Esophagus muscularis mucosa (tissue), 4 donors: Measurements from ENCODE around the gene HTT. TPM values are rescaled to one million over a fixed set of nuclear protein-coding genes. Genes with fewer than 3 reads are reported as not detected.

Experiments used
- DNase-seq: peaks from one replicate; pipeline ENCODE4 v3.0.0-alpha.2; 2017; ENCODE audit errors: extremely low spot score
- H3K27ac ChIP-seq, 4 donors: fragments of 200-600 bp; sonication (generic); replicated peaks in 1 of 4; 1 replicate in 3 of 4; 2 replicates in 1 of 4; pipeline ENCODE4 v1.5.1; 2016 to 2019; ENCODE audit warnings: mild to moderate bottlenecking in 1 of 4
- H3K27me3 ChIP-seq, 4 donors: fragments of 200-600 bp; sonication (generic); one replicate each; pipeline versions ENCODE4 v1.5.1 to v1.6.0; 2016 to 2019
- H3K36me3 ChIP-seq, 4 donors: fragments of 200-600 bp; sonication (generic); one replicate each; pipeline ENCODE4 v1.5.1; 2016 to 2019
- H3K4me1 ChIP-seq, 4 donors: fragments of 200-600 bp; sonication (generic); one replicate each; pipeline ENCODE4 v1.5.1; 2016 to 2019
- H3K4me3 ChIP-seq, 4 donors: fragments of 200-600 bp; sonication (generic); 1 replicate in 2 of 4; 2 replicates in 2 of 4; pipeline ENCODE4 v1.5.1; 2016 to 2019; ENCODE audit warnings: mild to moderate bottlenecking in 4 of 4, moderate library complexity in 1 of 4
- H3K9me3 ChIP-seq, 4 donors: fragments of 200-600 bp; sonication (generic); 1 replicate in 3 of 4; 2 replicates in 1 of 4; pipeline ENCODE4 v1.5.1; 2016 to 2019
- EP300 ChIP-seq: sonication (generic); formaldehyde crosslinking; IDR thresholded peaks from one replicate; pipeline ENCODE4 v1.6.1; 2017; ENCODE audit warnings: antibody characterized with exemption
- POLR2A ChIP-seq: fragments of 450-650 bp; IDR thresholded peaks from one replicate; pipeline ENCODE4 v1.6.1; 2017; ENCODE audit warnings: antibody characterized with exemption, moderate library complexity, mild to moderate bottlenecking, low read depth
- POLR2AphosphoS5 ChIP-seq, 2 donors: sonication (generic); formaldehyde crosslinking; IDR thresholded peaks; one replicate each; pipeline ENCODE4 v1.6.1; 2017; ENCODE audit warnings: antibody characterized with exemption in 2 of 2
- WGBS: methylation state at CpG from one replicate; pipeline ENCODE4 v1.1.5; 2018; 5-methylcytosine and 5-hydroxymethylcytosine counted together
- intact Hi-C: fragments of 100-400 bp; cut with DNase I; formaldehyde crosslinking; loops from one replicate; pipeline ENCODE4 v1.15.1; 2023
- total RNA-seq, 4 donors: library from RNA; depleted of rRNA; stranded (reverse); fragments of >200 nt; gene quantifications; one replicate each; pipeline versions ENCODE4 v1.1.0 to v1.2.1, GENCODE V29; 2016
- TF ChIP-seq, protein P1 (sequence below), 3 experiments: fragments of 200-600 bp in 2 of 3; fragments of 450-650 bp in 1 of 3; sonication (generic) in 2 of 3; IDR thresholded peaks; one replicate each; pipeline ENCODE4 v1.5.1; 2017 to 2019; ENCODE audit warnings: antibody characterized with exemption in 3 of 3, mild to moderate bottlenecking in 2 of 3, moderate library complexity in 1 of 3

HTT gene
- total RNA-seq, 4 donors from 2014 or later = 30.2 to 65.7 (median 49.3) TPM

DNA sequence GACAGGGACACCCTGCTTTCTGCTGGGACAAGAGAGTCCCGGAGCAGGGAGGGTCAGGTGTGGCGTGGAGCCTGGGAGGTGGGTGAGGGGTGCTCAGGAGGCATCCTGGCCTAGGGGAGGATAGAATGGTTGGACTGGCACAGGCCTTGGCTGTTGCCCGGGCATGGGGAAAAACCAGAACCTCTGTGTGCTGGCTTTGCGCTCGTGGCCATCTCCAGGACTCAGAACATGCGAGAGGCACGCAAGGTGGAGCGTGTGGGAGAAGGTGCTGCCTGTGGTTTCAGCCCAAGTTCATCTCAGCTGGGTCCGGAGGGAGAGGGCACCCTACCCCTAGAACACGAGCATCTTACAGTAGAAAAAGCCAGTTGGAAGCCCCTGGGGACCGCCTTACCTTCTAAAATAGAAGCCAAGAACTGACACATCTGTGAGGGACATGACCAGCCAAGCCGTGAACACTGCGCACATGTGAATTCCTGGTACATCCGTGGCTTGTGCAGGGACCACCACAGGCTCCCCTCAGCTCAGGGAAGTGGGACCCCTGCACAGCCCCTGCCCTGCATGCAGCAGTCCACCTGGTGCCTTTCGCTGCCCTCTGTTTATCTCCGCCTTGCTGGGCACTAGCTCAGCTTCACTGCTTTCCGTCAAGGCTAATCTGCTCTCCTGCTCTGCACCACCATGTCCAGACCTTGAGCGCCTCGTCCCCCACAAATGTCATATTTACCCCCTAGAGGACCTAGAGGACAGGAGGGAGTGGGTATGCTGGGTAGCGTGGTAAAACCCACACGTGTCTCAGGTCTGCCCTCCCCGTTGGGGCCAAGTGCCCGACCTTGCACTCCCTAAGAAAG, 187.9 kb downstream of the HTT start:
- H3K9me3 ChIP-seq = no peaks in the 10 kb centered on the region
- no peak overlapping the region for H3K4me3 ChIP-seq
- no peaks in the 10 kb centered on the region for H3K4me1 ChIP-seq
- no peaks in the 10 kb centered on the region for H3K27me3 ChIP-seq
- TF ChIP-seq EP300 = no peak
- no peak for TF ChIP-seq POLR2A
- TF ChIP-seq, protein P1, sequence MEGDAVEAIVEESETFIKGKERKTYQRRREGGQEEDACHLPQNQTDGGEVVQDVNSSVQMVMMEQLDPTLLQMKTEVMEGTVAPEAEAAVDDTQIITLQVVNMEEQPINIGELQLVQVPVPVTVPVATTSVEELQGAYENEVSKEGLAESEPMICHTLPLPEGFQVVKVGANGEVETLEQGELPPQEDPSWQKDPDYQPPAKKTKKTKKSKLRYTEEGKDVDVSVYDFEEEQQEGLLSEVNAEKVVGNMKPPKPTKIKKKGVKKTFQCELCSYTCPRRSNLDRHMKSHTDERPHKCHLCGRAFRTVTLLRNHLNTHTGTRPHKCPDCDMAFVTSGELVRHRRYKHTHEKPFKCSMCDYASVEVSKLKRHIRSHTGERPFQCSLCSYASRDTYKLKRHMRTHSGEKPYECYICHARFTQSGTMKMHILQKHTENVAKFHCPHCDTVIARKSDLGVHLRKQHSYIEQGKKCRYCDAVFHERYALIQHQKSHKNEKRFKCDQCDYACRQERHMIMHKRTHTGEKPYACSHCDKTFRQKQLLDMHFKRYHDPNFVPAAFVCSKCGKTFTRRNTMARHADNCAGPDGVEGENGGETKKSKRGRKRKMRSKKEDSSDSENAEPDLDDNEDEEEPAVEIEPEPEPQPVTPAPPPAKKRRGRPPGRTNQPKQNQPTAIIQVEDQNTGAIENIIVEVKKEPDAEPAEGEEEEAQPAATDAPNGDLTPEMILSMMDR (IDR thresholded peaks at IDR 0.05) = no peak
- TF ChIP-seq POLR2AphosphoS5 (IDR thresholded peaks at IDR 0.05) = no peak
- H3K27ac ChIP-seq = no peak overlapping the region
- no peak for DNase-seq
- intact Hi-C loops = no loop called here
- 93% methylated on average over 22 of the region's 23 CpGs for WGBS
- H3K36me3 ChIP-seq = no peaks in the 10 kb centered on the region

DNA sequence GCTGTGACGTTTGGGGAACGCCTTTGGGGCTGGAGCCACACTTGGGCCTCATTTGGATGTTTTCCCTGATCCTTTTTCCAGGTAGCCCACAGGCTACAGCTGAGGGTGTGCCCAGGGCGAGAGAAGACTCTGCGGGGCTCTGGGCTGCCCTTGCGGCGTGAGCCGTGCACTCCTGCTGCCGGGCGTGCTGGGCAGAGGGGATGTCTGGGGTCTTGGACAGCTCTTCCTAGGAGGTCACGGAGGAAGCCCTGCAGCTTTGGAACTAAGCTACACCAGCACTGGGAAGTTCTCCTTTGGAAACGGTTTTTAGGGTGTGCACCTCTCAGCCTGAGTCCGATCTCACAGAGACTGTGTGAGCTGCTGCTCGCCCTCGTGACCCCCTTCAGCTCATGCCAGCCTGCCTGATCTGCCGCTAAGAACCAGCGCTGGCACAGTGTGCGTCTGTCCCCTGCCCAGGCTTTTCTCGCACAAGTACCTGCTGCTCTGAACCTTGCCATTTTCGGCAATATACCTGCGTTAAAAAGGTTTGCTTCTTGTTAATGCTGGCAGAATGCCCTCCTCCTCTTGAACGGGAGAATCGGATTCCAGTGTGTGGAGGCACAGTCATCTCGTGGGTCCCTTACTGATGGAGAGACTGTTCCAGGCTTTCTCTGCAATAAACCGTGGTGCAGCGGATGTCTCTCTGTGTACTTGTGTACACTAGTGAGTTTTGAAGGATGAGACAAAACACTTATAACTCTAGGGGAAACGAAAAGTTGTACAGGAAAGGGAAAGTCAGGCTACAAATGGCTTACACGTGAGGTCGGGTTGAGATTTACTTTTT, 188.8 kb downstream of the HTT start:
- no peak overlapping the region for H3K4me3 ChIP-seq
- no peak for DNase-seq
- intact Hi-C loops = no loop called here
- WGBS = 87% methylated on average over 27 of the region's 28 CpGs
- H3K36me3 ChIP-seq = no peaks in the 10 kb centered on the region
- no peak overlapping the region for H3K27ac ChIP-seq
- TF ChIP-seq, protein P1 (IDR thresholded peaks at IDR 0.05) = no peak
- TF ChIP-seq POLR2A = no peak
- no peaks in the 10 kb centered on the region for H3K9me3 ChIP-seq
- no peaks in the 10 kb centered on the region for H3K27me3 ChIP-seq
- H3K4me1 ChIP-seq = no peaks in the 10 kb centered on the region

DNA sequence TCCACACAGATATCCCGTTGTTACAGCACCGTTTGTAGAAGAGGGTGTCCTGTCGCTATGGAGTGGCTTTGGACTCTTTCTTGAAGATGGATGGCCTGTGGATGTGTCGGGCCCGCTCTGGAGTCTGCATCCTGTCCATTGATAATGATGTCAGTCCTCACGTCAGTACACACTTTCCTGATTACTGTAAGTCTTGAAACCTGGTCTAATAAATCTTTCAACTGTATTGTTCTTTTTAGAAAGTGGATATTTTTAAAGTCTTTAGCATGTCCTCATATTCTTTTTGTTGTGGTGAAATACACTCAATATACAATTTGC, 189.4 kb downstream of the HTT start:
- H3K9me3 ChIP-seq = no peaks in the 10 kb centered on the region
- no peaks in the 10 kb centered on the region for H3K27me3 ChIP-seq
- intact Hi-C loops = no loop called here
- DNase-seq = no peak
- TF ChIP-seq POLR2AphosphoS5 (IDR thresholded peaks at IDR 0.05) (no peak), EP300 (no peak), POLR2A (no peak)
- TF ChIP-seq, protein P1 (IDR thresholded peaks at IDR 0.05) = no peak
- WGBS = 62% methylated on average over 6 of the region's 6 CpGs
- no peaks in the 10 kb centered on the region for H3K36me3 ChIP-seq
- no peak overlapping the region for H3K4me3 ChIP-seq
- no peak overlapping the region for H3K27ac ChIP-seq
- peaks cover 0 to 4% (median 1%) of the 10 kb centered on the region in 4 donors for H3K4me1 ChIP-seq

DNA sequence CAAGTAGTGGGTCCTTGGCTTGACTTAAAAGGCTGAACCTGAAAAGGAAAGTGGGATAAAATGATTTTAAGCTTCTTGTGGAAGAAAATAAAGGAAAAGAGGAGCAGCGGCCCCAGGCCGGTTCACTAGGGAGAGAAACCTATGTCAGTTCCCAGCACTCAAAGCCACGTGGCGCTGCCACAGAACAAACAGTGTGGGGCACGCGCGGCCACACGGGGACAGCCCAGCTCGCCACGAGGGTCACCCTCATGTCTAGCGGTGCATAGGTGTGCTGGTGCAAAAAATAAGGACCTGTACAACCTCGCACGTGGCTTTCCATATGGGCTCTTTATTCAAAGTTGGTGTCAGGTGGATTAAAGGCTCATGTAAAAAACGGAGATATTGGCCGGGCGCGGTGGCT, 191.6 kb downstream of the HTT start:
- WGBS = 93% methylated on average over 17 of the region's 17 CpGs
- Histone ChIP-seq H3K4me1 (peaks cover 8 to 22% (median 18%) of the 10 kb centered on the region in 4 donors), H3K4me3 (no peak overlapping the region), H3K36me3 (no peaks in the 10 kb centered on the region), H3K9me3 (no peaks in the 10 kb centered on the region), H3K27ac (no peak overlapping the region), H3K27me3 (no peaks in the 10 kb centered on the region)
- intact Hi-C loops = no loop called here
- no peak for DNase-seq
- no peak for TF ChIP-seq POLR2A
- TF ChIP-seq, protein P1 (IDR thresholded peaks at IDR 0.05) = no peak
- TF ChIP-seq POLR2AphosphoS5 (IDR thresholded peaks at IDR 0.05) = no peak
- no peak for TF ChIP-seq EP300
